K562 (cell line): ENCODE measurements around the gene PDLIM5. TPM values are rescaled to one million over a fixed set of nuclear protein-coding genes. Genes with fewer than 3 reads are reported as not detected.

ENCODE experiments used
- ATAC-seq: fragments of 200-7000 bp; cut with Tn5 transposase; 3 replicates; pipeline ENCODE4 v1.9.1; 2020; ENCODE audit warnings: moderate library complexity
- BruUV-seq: library from RNA; stranded (reverse); fragments of 400-500 nt; replicated peaks from 2 replicates; lab custom pipeline; 2021; lab: Mats Ljungman, UMichigan
- CTCF ChIA-PET: fragments of 300-600 bp; formaldehyde crosslinking; extraction: SDS; loops from one replicate; lab custom pipeline; 2021; ENCODE audit warnings: low intra/inter-chr PET ratio; lab: Yijun Ruan, JAX
- POLR2A ChIA-PET: fragments of 300-600, 350-650 bp; sonication (Branson Sonifier 250); formaldehyde crosslinking; extraction: SDS; loops from one replicate; lab custom pipeline; 2021; ENCODE audit warnings: antibody characterized with exemption, inconsistent platforms; lab: Yijun Ruan, JAX
- DNase-seq, 4 experiments: peaks; one replicate each; pipeline versions ENCODE4 v3.0.0 to v3.0.0-alpha.2; 2011 to 2018; ENCODE audit warnings: low spot score in 3 of 4, mixed read lengths in 3 of 4; ENCODE audit errors: extremely low read depth in 1 of 4
- FAIRE-seq: peaks from 2 replicates; lab custom pipeline; 2011; peaks lifted over from hg19 to GRCh38; lab: Jason Lieb, UNC
- H2AFZ ChIP-seq: 2 replicates; pipeline ENCODE4 v1.6.0; 2011; ENCODE audit warnings: low read depth, low read length, control low read depth, inconsistent platforms
- H3K27ac ChIP-seq: fragments of 200-600 bp; 3 replicates; pipeline ENCODE4 v1.8.0; 2011; ENCODE audit warnings: low read depth, mild to moderate bottlenecking, control low read depth, inconsistent platforms, low read length, moderate library complexity, mixed read lengths; ENCODE audit errors: extremely low read depth
- H3K27me3 ChIP-seq, 2 experiments: fragments of 300-600 bp in 1 of 2; 2 replicates in 1 of 2; 3 replicates in 1 of 2; pipeline versions ENCODE4 v1.6.0 to v1.8.0; 2011; ENCODE audit warnings: inconsistent platforms in 2 of 2, low read length in 2 of 2, mild to moderate bottlenecking in 1 of 2, mixed read lengths in 1 of 2, moderate library complexity in 1 of 2; ENCODE audit not compliant: control insufficient read depth in 2 of 2, insufficient read depth in 2 of 2
- H3K36me3 ChIP-seq: fragments of 300-600 bp; 3 replicates; pipeline ENCODE4 v1.8.0; 2011; ENCODE audit warnings: mild to moderate bottlenecking, low read length, inconsistent platforms; ENCODE audit not compliant: control insufficient read depth, insufficient read depth
- H3K4me1 ChIP-seq, 2 experiments: fragments of 200-600 bp in 1 of 2; replicated peaks in 1 of 2; 2 replicates in 1 of 2; 3 replicates in 1 of 2; pipeline versions ENCODE4 v1.5.1 to v1.8.0; 2011; ENCODE audit warnings: inconsistent platforms in 2 of 2, low read length in 2 of 2, mild to moderate bottlenecking in 1 of 2, mixed read lengths in 1 of 2, moderate library complexity in 1 of 2; ENCODE audit not compliant: control insufficient read depth in 2 of 2, insufficient read depth in 2 of 2
- H3K4me2 ChIP-seq: 2 replicates; pipeline ENCODE4 v1.6.1; 2011; ENCODE audit warnings: low read length, control low read depth, inconsistent platforms, mixed read lengths; ENCODE audit not compliant: insufficient read depth
- H3K4me3 ChIP-seq: fragments of 200-600 bp; sonication (generic), shearing (Covaris generic); 2 replicates; pipeline ENCODE4 v1.5.1; 2016; ENCODE audit warnings: control low read depth, inconsistent platforms
- H3K79me2 ChIP-seq: fragments of 200-600 bp; 3 replicates; pipeline ENCODE4 v1.8.0; 2011; ENCODE audit warnings: low read length, inconsistent platforms; ENCODE audit not compliant: control insufficient read depth, insufficient read depth
- H3K9ac ChIP-seq, 2 experiments: 2 replicates each; pipeline versions ENCODE4 v1.6.0 to v1.6.1; 2011; ENCODE audit warnings: low read depth in 2 of 2, low read length in 2 of 2, control low read depth in 1 of 2, inconsistent platforms in 1 of 2, mild to moderate bottlenecking in 1 of 2, mixed read lengths in 1 of 2; ENCODE audit not compliant: insufficient read depth in 1 of 2
- H3K9me1 ChIP-seq: one replicate; pipeline ENCODE4 v1.6.0; 2011; ENCODE audit warnings: inconsistent platforms, mild to moderate bottlenecking, low read length, moderate library complexity; ENCODE audit not compliant: control insufficient read depth, insufficient read depth
- H3K9me3 ChIP-seq: replicated peaks from 2 replicates; pipeline ENCODE4 v1.5.1; 2011; ENCODE audit warnings: low read depth, low read length, inconsistent platforms; ENCODE audit not compliant: control insufficient read depth, insufficient read depth
- H4K20me1 ChIP-seq: replicated peaks from 2 replicates; pipeline ENCODE4 v1.6.1; 2011; ENCODE audit warnings: low read length, inconsistent platforms, mixed read lengths; ENCODE audit not compliant: control insufficient read depth, insufficient read depth
- ATF7 ChIP-seq: fragments of 450-650 bp; IDR thresholded peaks from 2 replicates; pipeline ENCODE4 v1.7.1; 2014; ENCODE audit warnings: mild to moderate bottlenecking, moderate library complexity
- EP400 ChIP-seq: fragments of 450-650 bp; IDR thresholded peaks from 2 replicates; pipeline ENCODE4 v1.6.1; 2017; ENCODE audit warnings: antibody characterized with exemption, mild to moderate bottlenecking, moderate library complexity
- ERF ChIP-seq: fragments of 450-650 bp; formaldehyde crosslinking; IDR thresholded peaks from 2 replicates; pipeline ENCODE4 v1.4.0; 2020; ENCODE audit warnings: mild to moderate bottlenecking, mixed read lengths
- HDAC8 ChIP-seq: fragments of 450-650 bp; IDR thresholded peaks from 2 replicates; pipeline ENCODE4 v1.6.1; 2016; ENCODE audit warnings: mild to moderate bottlenecking, missing genetic modification characterization, moderate library complexity, missing compliant biosample characterization
- HOXB6 ChIP-seq: fragments of 250-450 bp; sonication (Bioruptor Pico); IDR thresholded peaks from 2 replicates; pipeline ENCODE4 v1.5.1; 2022; ENCODE audit warnings: mild to moderate bottlenecking, borderline replicate concordance
- KLF13 ChIP-seq: fragments of 450-650 bp; IDR thresholded peaks from 2 replicates; pipeline ENCODE4 v1.6.1; 2016; ENCODE audit warnings: missing genetic modification characterization, low read depth, mild to moderate bottlenecking, missing compliant biosample characterization, moderate library complexity, borderline replicate concordance
- MBD1 ChIP-seq: fragments of 250-450 bp; sonication (Bioruptor Pico); IDR thresholded peaks from 2 replicates; pipeline ENCODE4 v1.8.0; 2022; ENCODE audit warnings: inconsistent platforms
- MTA2 ChIP-seq: fragments of 450-650 bp; IDR thresholded peaks from 2 replicates; pipeline ENCODE4 v1.6.1; 2016; ENCODE audit warnings: low read depth
- NFE2 ChIP-seq: IDR thresholded peaks from 2 replicates; pipeline ENCODE4 v1.6.1; 2014; ENCODE audit warnings: antibody characterized with exemption, low read depth
- RBM39 ChIP-seq: fragments of 200-400 bp; formaldehyde crosslinking; optimal IDR thresholded peaks from 2 replicates; pipeline ENCODE3; 2018; ENCODE audit warnings: low read depth, low read length
- SNIP1 ChIP-seq: fragments of 450-650 bp; IDR thresholded peaks from 2 replicates; pipeline ENCODE4 v1.7.1; 2017; ENCODE audit warnings: low read depth, mild to moderate bottlenecking
- SPI1 ChIP-seq: IDR thresholded peaks from 2 replicates; pipeline ENCODE4 v1.6.1; 2011; ENCODE audit warnings: low read depth, low read length, control low read depth, borderline replicate concordance
- VEZF1 ChIP-seq: fragments of 200-800 bp; sonication (Bioruptor generic); IDR thresholded peaks from 2 replicates; pipeline ENCODE4 v1.6.1; 2017; ENCODE audit warnings: missing genetic modification characterization, missing compliant biosample characterization
- ZFP1 ChIP-seq: fragments of 450-650 bp; formaldehyde crosslinking; IDR thresholded peaks from 2 replicates; pipeline ENCODE4 v1.4.0; 2020; ENCODE audit warnings: mild to moderate bottlenecking, mixed read lengths
- ZNF778 ChIP-seq: fragments of 450-650 bp; formaldehyde crosslinking; IDR thresholded peaks from 2 replicates; pipeline ENCODE4 v1.4.0; 2020; ENCODE audit warnings: mild to moderate bottlenecking, moderate library complexity
- ZZZ3 ChIP-seq: fragments of 450-650 bp; IDR thresholded peaks from 2 replicates; pipeline ENCODE4 v1.6.1; 2016; ENCODE audit warnings: antibody characterized with exemption, mild to moderate bottlenecking, moderate library complexity
- WGBS: fragments of 100-300 bp; shearing (Covaris generic); methylation state at CpG from one replicate; pipeline ENCODE4 v1.1.6; 2016; ENCODE audit warnings: low coverage, mixed read lengths; ENCODE audit not compliant: insufficient coverage; ENCODE audit errors: missing lambda C conversion rate; 5-methylcytosine and 5-hydroxymethylcytosine counted together
- in situ Hi-C: fragments of 300-500 bp; cut with MboI; formaldehyde crosslinking; loops from 4 replicates; pipeline ENCODE4 v1.15.0; 2018; ENCODE audit warnings: inconsistent platforms, mixed read lengths
- intact Hi-C: fragments of 100-400 bp; cut with micrococcal nuclease; formaldehyde crosslinking; loops from 2 replicates; pipeline ENCODE4 v1.14.2; 2022
- polyA plus RNA-seq, 8 experiments: library from polyadenylated mRNA; depleted of rRNA in 4 of 8; stranded (reverse) in 5 of 8; unstranded in 3 of 8; fragments of >200 nt; fragmentation: Nextera tagmentation in 2 of 8; fragmentation: Illumina TruSeq in 1 of 8; extraction: Ambion mirVana in 2 of 8; extraction: Trizol in 1 of 8; gene quantifications; 2 replicates each; pipeline versions ENCODE4 v1.2.1 to v1.2.3, GENCODE V29; 2011 to 2014; ENCODE audit warnings: inconsistent platforms in 1 of 8, missing spikeins in 1 of 8
- total RNA-seq, 7 experiments: library from RNA; depleted of rRNA in 6 of 7; stranded (reverse); fragments of >200 nt in 6 of 7; fragmentation: Illumina TruSeq in 2 of 7; extraction: Trizol in 2 of 7; gene quantifications; 2 replicates each; pipeline versions ENCODE4 v1.2.1 to v1.2.3, GENCODE V29; 2011 to 2021; ENCODE audit warnings: low replicate concordance in 1 of 7

The PDLIM5 gene
- total and polyA plus RNA-seq, 9 of the 15 experiments (the other 6 are each of a cell fraction or from before 2014, with no cell fraction given) = 36.9 to 127 (median 62.5) TPM

- Histone ChIP-seq H4K20me1 (no peaks in the 10 kb centered on the region), H3K4me3 (no peak overlapping the region), H2AFZ (no peak overlapping the region), H3K27ac (no peak overlapping the region), H3K36me3 (no peaks in the 10 kb centered on the region), H3K9ac (no peak overlapping the region), H3K27me3 (no peaks in the 10 kb centered on the region), H3K79me2 (peaks cover 32% of the 10 kb centered on the region), H3K9me3 (no peaks in the 10 kb centered on the region), H3K4me2 (no peak overlapping the region), H3K4me1 (peaks cover 3 to 11% of the 10 kb centered on the region in 2 experiments; a peak in 3 of 5 replicates), H3K9me1 (no peaks in the 10 kb centered on the region)
- ChIA-PET POLR2A (interaction anchor here (0.6 to 0.7 kb wide), 3 partner anchors 8 to 763 kb away, joined by 3 read pairs; no protein-coding TSS in a partner anchor), CTCF (no interaction called here)
- intact Hi-C loops (no loop called here), in situ Hi-C loops (no loop called here)
- FAIRE-seq = no peak
- TF ChIP-seq VEZF1 (CRISPR knock-in tag) (no peak), RBM39 (no peak), SPI1 (no peak), ZFP1 (no peak), ZZZ3 (no peak), HOXB6 (no peak), NFE2 (no peak), ZNF778 (CRISPR knock-in tag) (no peak), EP400 (no peak), ERF (no peak), SNIP1 (no peak), MTA2 (no peak), KLF13 (tag) (no peak), ATF7 (no peak), HDAC8 (tag) (no peak), MBD1 (CRISPR knock-in tag) (no peak)
- no peak for DNase-seq
- no peak for ATAC-seq
- 75% methylated on average over 3 of the region's 3 CpGs for WGBS
- no TSS peak for BruUV-seq
Measured at GRCh38 chr4:94527556-94528233, 76.0 kb downstream of the PDLIM5 start.
